ENCODE data around the gene MPP2. TPM values are rescaled to one million over a fixed set of nuclear protein-coding genes. Genes with fewer than 3 reads are reported as not detected.

The MPP2 gene
- total RNA-seq, 1 donor = under 0.01 TPM

- DNase-seq (ENCODE audit: low read depth) = no peak
- H3K4me3 ChIP-seq (ENCODE audit: low read depth, low read length) = no peak overlapping the region
- TF ChIP-seq, protein P1, sequence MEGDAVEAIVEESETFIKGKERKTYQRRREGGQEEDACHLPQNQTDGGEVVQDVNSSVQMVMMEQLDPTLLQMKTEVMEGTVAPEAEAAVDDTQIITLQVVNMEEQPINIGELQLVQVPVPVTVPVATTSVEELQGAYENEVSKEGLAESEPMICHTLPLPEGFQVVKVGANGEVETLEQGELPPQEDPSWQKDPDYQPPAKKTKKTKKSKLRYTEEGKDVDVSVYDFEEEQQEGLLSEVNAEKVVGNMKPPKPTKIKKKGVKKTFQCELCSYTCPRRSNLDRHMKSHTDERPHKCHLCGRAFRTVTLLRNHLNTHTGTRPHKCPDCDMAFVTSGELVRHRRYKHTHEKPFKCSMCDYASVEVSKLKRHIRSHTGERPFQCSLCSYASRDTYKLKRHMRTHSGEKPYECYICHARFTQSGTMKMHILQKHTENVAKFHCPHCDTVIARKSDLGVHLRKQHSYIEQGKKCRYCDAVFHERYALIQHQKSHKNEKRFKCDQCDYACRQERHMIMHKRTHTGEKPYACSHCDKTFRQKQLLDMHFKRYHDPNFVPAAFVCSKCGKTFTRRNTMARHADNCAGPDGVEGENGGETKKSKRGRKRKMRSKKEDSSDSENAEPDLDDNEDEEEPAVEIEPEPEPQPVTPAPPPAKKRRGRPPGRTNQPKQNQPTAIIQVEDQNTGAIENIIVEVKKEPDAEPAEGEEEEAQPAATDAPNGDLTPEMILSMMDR (IDR thresholded peaks at IDR 0.05; ENCODE audit: insufficient read depth, low read depth, low read length) = no peak
Observed at GRCh38 chr17:43918026-43918389, 10.7 kb upstream of the MPP2 start.

- TF ChIP-seq, protein P1 (IDR thresholded peaks at IDR 0.05; ENCODE audit: insufficient read depth, low read depth, low read length) = peak; percentile 56
- H3K4me3 ChIP-seq (ENCODE audit: low read depth, low read length) = peak overlapping the region; percentile 30
- DNase-seq (ENCODE audit: low read depth) = peak; percentile 23
Observed at GRCh38 chr17:43917348-43918025, 10.2 kb upstream of the MPP2 start.

DNA sequence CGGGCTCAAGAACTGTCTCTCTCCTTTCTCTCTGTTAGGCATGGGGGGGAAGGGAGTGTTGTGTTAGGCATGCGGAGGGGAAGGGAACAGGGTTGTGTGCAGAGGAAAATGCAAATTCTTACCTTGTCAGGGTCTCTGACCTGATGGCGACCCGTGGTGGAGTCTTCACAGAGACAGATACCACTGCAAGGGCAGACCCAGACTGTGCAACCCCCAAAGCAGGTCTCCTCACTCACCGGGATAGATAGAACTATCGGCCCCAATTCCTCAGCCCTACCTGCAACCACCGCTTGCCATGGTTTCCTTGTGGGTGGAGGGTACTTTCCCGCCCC is 9.6 kb upstream of the MPP2 start:
- peak overlapping the region; percentile 30 for H3K4me3 ChIP-seq (ENCODE audit: low read depth, low read length)
- TF ChIP-seq, protein P1 (IDR thresholded peaks at IDR 0.05; ENCODE audit: insufficient read depth, low read depth, low read length) = no peak
- DNase-seq (ENCODE audit: low read depth) = no peak

DNA sequence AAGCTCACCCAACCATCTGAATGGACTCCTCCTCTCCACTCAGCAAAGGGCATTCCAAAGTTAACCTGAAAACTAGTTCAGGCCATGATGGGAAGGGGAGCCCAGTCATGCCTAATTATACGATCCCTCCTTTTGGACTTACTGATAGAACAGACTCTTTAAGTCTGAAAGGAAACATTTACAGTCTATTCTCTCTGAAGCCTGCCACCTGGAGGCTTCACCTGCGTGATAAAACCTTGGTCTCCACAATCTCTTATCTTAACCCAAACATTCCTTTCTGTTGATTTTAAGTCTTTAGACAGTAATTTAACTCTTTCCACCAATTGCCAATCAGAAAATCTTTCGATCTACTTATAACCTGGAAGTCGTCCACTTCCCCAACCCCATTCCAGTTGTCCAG is 9.0 kb upstream of the MPP2 start:
- DNase-seq (ENCODE audit: low read depth) = no peak
- TF ChIP-seq, protein P1 (IDR thresholded peaks at IDR 0.05; ENCODE audit: insufficient read depth, low read depth, low read length) = no peak
- H3K4me3 ChIP-seq (ENCODE audit: low read depth, low read length) = no peak overlapping the region

- TF ChIP-seq, protein P1 (IDR thresholded peaks at IDR 0.05; ENCODE audit: insufficient read depth, low read depth, low read length) = no peak
- DNase-seq (ENCODE audit: low read depth) = no peak
- no peak overlapping the region for H3K4me3 ChIP-seq (ENCODE audit: low read depth, low read length)
Observed at GRCh38 chr17:43915559-43915958, 8.2 kb upstream of the MPP2 start.

DNA sequence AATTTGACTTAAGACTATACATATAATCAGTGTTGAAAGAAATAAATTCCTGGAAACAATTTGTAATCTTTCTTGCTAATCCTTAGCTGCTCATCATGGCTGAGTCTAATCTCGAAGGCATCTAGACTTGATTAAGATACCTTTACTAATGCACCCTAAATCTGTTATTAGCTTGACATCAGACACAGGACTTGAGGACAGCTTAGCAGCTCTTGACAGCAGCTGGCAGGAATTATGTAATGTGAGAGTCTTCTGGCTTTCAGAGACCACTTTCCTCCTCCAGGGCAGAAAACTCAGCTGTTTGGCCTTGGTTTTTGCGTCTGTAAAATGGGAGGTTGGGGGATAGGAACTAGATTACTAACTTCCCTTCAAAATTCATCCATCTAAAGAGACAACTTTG is 7.1 kb upstream of the MPP2 start:
- TF ChIP-seq, protein P1 (IDR thresholded peaks at IDR 0.05; ENCODE audit: insufficient read depth, low read depth, low read length) = no peak
- H3K4me3 ChIP-seq (ENCODE audit: low read depth, low read length) = no peak overlapping the region
- DNase-seq (ENCODE audit: low read depth) = no peak

DNA sequence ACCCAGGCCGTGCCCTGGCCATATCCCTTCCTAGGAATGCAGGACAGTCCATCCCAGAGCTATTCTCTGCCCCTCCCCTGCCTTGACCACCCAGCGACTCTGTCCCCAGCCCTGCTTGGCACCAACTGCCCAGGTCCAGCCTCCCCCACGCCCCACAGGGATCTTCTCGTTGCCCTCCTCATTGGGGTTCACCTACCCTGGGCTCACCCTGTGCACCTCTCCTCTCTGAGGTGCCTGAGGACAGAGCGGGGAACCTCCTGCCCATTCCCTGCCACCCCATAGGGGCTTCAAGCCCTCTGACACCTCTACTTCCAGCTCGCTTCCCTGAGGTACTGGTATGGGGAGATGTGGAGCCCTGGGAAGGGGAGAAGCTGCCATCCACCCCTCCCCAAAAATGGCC is 6.2 kb upstream of the MPP2 start:
- TF ChIP-seq, protein P1 (IDR thresholded peaks at IDR 0.05; ENCODE audit: insufficient read depth, low read depth, low read length) = no peak
- no peak for DNase-seq (ENCODE audit: low read depth)
- H3K4me3 ChIP-seq (ENCODE audit: low read depth, low read length) = no peak overlapping the region

Data from fibroblast of villous mesenchyme (primary cell).